Measurements from ENCODE around the gene BRAT1.

Gene BRAT1

DNA sequence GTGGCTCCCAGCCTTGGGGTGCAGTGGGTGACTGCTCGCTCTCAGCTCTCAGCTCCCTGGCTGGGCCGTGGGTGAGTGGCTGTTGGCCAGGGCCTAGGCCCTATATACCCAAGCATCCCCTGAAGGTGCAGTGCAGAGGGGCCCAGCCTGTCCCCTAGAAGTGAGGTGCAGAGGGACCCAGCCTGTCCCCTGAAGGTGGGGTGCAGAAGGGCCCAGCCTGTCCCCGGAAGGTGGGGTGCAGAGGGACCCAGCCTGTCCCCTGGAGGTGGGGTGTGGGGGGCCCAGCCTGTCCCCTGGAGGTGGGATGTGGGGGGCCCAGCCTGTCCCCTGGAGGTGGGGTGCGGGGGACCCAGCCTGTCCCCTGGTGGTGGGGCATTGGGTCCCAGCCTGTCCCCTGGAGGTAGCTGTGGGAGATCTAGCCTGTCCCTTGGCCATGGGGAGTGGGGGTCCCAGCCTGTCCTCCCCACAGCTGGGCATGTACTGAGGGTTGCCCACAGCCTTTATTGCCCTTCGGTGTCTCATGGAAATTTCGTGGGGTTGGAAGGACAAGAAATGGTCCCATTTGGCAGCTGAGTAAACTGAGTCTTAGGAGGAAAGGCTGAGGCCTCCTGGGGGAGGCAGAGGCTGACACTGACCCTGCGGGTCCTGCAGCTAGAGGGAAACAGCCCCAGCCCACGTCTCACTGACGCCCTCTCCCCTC lies 53.2 kb downstream of the BRAT1 start:
- no peaks in the 10 kb centered on the region for H3K4me1 ChIP-seq (ENCODE audit: control insufficient read depth, low read length)
- peaks cover 23% of the 10 kb centered on the region for H3K27me3 ChIP-seq (ENCODE audit: control insufficient read depth, low read length)
- H3K4me2 ChIP-seq (ENCODE audit: low read length) = no peak overlapping the region
- no peak overlapping the region for H3K27ac ChIP-seq (ENCODE audit: low read depth, low read length)
- no peak for TF ChIP-seq EZH2phosphoT487 (IDR thresholded peaks at IDR 0.05; ENCODE audit: borderline replicate concordance, low read length)
- TF ChIP-seq, protein P1, sequence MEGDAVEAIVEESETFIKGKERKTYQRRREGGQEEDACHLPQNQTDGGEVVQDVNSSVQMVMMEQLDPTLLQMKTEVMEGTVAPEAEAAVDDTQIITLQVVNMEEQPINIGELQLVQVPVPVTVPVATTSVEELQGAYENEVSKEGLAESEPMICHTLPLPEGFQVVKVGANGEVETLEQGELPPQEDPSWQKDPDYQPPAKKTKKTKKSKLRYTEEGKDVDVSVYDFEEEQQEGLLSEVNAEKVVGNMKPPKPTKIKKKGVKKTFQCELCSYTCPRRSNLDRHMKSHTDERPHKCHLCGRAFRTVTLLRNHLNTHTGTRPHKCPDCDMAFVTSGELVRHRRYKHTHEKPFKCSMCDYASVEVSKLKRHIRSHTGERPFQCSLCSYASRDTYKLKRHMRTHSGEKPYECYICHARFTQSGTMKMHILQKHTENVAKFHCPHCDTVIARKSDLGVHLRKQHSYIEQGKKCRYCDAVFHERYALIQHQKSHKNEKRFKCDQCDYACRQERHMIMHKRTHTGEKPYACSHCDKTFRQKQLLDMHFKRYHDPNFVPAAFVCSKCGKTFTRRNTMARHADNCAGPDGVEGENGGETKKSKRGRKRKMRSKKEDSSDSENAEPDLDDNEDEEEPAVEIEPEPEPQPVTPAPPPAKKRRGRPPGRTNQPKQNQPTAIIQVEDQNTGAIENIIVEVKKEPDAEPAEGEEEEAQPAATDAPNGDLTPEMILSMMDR (IDR thresholded peaks at IDR 0.05; ENCODE audit: low read depth, low read length, poor library complexity, severe bottlenecking) = no peak
- H4K20me1 ChIP-seq (ENCODE audit: control insufficient read depth, insufficient read depth, low read depth, low read length) = no peaks in the 10 kb centered on the region
- no peaks in the 10 kb centered on the region for H3K9me3 ChIP-seq (ENCODE audit: control insufficient read depth, insufficient read depth, low read length)
- no peaks in the 10 kb centered on the region for H3K79me2 ChIP-seq (ENCODE audit: control insufficient read depth, low read length)
- no peaks in the 10 kb centered on the region for H3K9me2 ChIP-seq (replicated peaks; ENCODE audit: control insufficient read depth, low read length)
- H3K4me3 ChIP-seq (ENCODE audit: low read length) = no peak overlapping the region
- H3F3A ChIP-seq (ENCODE audit: control insufficient read depth, insufficient read depth) = no peaks in the 10 kb centered on the region
- H3K36me3 ChIP-seq (ENCODE audit: control insufficient read depth, low read length) = no peaks in the 10 kb centered on the region

DNA sequence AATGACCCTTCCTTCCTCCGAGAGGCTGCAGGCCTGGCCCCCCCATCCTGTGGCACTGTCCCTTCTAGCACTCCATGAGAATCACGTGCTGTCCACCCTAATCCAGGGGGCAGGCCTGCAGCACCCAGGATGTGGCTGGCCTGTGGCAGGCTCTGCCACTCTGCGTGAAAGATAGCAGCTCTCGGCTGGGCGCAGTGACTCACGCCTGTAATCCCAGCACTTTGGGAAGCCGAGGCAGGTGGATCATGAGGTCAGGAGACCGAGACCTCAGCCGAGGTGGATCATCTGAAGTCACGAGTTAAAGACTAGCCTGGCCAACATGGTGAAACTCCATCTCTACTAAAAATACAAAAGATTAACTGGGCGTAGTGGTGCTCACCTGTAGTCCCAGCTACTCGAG lies 54.6 kb downstream of the BRAT1 start:
- H3K79me2 ChIP-seq (ENCODE audit: control insufficient read depth, low read length) = no peaks in the 10 kb centered on the region
- no peak overlapping the region for H3K4me2 ChIP-seq (ENCODE audit: low read length)
- H4K20me1 ChIP-seq (ENCODE audit: control insufficient read depth, insufficient read depth, low read depth, low read length) = no peaks in the 10 kb centered on the region
- no peaks in the 10 kb centered on the region for H3F3A ChIP-seq (ENCODE audit: control insufficient read depth, insufficient read depth)
- no peaks in the 10 kb centered on the region for H3K4me1 ChIP-seq (ENCODE audit: control insufficient read depth, low read length)
- no peaks in the 10 kb centered on the region for H3K9me3 ChIP-seq (ENCODE audit: control insufficient read depth, insufficient read depth, low read length)
- H3K27ac ChIP-seq (ENCODE audit: low read depth, low read length) = no peak overlapping the region
- H3K27me3 ChIP-seq (ENCODE audit: control insufficient read depth, low read length) = peaks cover 31% of the 10 kb centered on the region
- H3K36me3 ChIP-seq (ENCODE audit: control insufficient read depth, low read length) = no peaks in the 10 kb centered on the region
- no peak overlapping the region for H3K4me3 ChIP-seq (ENCODE audit: low read length)
- TF ChIP-seq EZH2phosphoT487 (IDR thresholded peaks at IDR 0.05; ENCODE audit: borderline replicate concordance, low read length) = no peak
- TF ChIP-seq, protein P1 (IDR thresholded peaks at IDR 0.05; ENCODE audit: low read depth, low read length, poor library complexity, severe bottlenecking) = no peak
- H3K9me2 ChIP-seq (replicated peaks; ENCODE audit: control insufficient read depth, low read length) = no peaks in the 10 kb centered on the region

DNA sequence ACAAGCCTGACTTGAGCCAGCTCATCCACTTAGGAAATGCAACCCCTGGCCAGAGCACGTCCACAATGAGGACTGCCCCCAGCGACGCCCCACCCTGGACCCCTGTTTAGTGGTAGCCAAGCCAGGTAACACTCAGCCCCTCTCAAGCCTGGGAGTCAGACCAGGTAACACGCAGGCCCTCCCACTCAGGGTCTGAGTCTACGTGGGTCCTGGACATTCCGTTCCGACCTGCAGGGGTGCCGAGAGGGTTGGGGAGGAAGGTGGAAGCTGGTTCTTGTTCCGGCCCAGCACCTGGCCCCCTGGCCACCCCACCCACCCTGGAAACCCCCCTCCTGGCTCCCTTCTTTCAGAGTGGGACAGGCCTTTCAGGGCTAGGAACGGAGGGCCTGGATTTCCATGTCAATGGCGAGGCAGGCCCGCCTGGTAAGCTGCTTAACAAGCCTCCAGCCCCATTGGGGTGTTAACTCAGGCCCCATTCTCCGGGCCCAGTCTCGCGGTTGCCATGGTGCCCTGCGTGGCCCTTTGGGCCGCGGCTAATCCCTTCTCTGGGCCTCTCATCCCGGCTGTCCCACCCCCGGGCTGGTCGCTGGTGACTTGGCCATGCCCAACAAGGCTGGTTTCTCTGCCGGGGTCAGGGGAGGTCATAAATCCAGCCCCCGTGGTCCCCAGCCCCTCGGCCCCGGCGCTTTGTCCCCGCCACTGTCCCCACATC lies 55.4 kb downstream of the BRAT1 start:
- TF ChIP-seq, protein P1 (IDR thresholded peaks at IDR 0.05; ENCODE audit: low read depth, low read length, poor library complexity, severe bottlenecking) = no peak
- TF ChIP-seq EZH2phosphoT487 (IDR thresholded peaks at IDR 0.05; ENCODE audit: borderline replicate concordance, low read length) = no peak

More for the DNA sequence above, 55.4 kb downstream of the BRAT1 start:
- H3K4me3 ChIP-seq (ENCODE audit: low read length) = no peak overlapping the region
- H3K27ac ChIP-seq (ENCODE audit: low read depth, low read length) = no peak overlapping the region
- no peaks in the 10 kb centered on the region for H4K20me1 ChIP-seq (ENCODE audit: control insufficient read depth, insufficient read depth, low read depth, low read length)
- H3K36me3 ChIP-seq (ENCODE audit: control insufficient read depth, low read length) = no peaks in the 10 kb centered on the region
- no peaks in the 10 kb centered on the region for H3K4me1 ChIP-seq (ENCODE audit: control insufficient read depth, low read length)
- no peaks in the 10 kb centered on the region for H3K9me2 ChIP-seq (replicated peaks; ENCODE audit: control insufficient read depth, low read length)
- no peaks in the 10 kb centered on the region for H3K9me3 ChIP-seq (ENCODE audit: control insufficient read depth, insufficient read depth, low read length)
- H3F3A ChIP-seq (ENCODE audit: control insufficient read depth, insufficient read depth) = no peaks in the 10 kb centered on the region
- peaks cover 35% of the 10 kb centered on the region for H3K27me3 ChIP-seq (ENCODE audit: control insufficient read depth, low read length)
- no peak overlapping the region for H3K4me2 ChIP-seq (ENCODE audit: low read length)
- no peaks in the 10 kb centered on the region for H3K79me2 ChIP-seq (ENCODE audit: control insufficient read depth, low read length)

Measured in DOHH2 (cell line).